Stimulated activated CD4-positive, alpha-beta T cell treated with anti-CD3 and anti-CD28 coated beads, Interleukin-1b, Interleukin-23, amount 100 ng/mL, for 48 hours (primary cell): ENCODE data around the gene CEP131.

ENCODE experiments used
- DNase-seq: peaks from one replicate; pipeline ENCODE4 v3.0.0-alpha.2; 2020

CEP131 gene

GRCh38 chr17:81197409-81197795 is 25.4 kb downstream of the CEP131 start:
- DNase-seq: no peak

- DNase-seq: no peak
Measured at GRCh38 chr17:81196505-81197408, 26.0 kb downstream of the CEP131 start.

- DNase-seq: no peak
Measured at GRCh38 chr17:81195941-81196495, 26.7 kb downstream of the CEP131 start.

- no peak for DNase-seq
Measured at GRCh38 chr17:81194941-81195901, 27.5 kb downstream of the CEP131 start.

GRCh38 chr17:81194225-81194760 is 28.5 kb downstream of the CEP131 start:
- DNase-seq: no peak

- no peak for DNase-seq
Measured at GRCh38 chr17:81193470-81194224, 29.1 kb downstream of the CEP131 start.

GRCh38 chr17:81193051-81193410 is 29.7 kb downstream of the CEP131 start:
- DNase-seq: no peak

- DNase-seq: no peak
Measured at GRCh38 chr17:81192386-81193050, 30.2 kb downstream of the CEP131 start.

- DNase-seq: no peak
Measured at GRCh38 chr17:81191646-81192045, 31.1 kb downstream of the CEP131 start.

- no peak for DNase-seq
Measured at GRCh38 chr17:81191116-81191515, 31.6 kb downstream of the CEP131 start.

GRCh38 chr17:81190591-81190990 is 32.2 kb downstream of the CEP131 start:
- DNase-seq: no peak

- no peak for DNase-seq
Measured at GRCh38 chr17:81189670-81190530, 32.9 kb downstream of the CEP131 start.

- no peak for DNase-seq
Measured at GRCh38 chr17:81189016-81189415, 33.7 kb downstream of the CEP131 start.

- no peak for DNase-seq
Measured at GRCh38 chr17:81188491-81188840, 34.3 kb downstream of the CEP131 start.

GRCh38 chr17:81187586-81188490 is 34.9 kb downstream of the CEP131 start:
- no peak for DNase-seq

- DNase-seq: no peak
Measured at GRCh38 chr17:81187120-81187519, 35.6 kb downstream of the CEP131 start.

GRCh38 chr17:81186203-81186602 is 36.6 kb downstream of the CEP131 start:
- DNase-seq: no peak

- no peak for DNase-seq
Measured at GRCh38 chr17:81184555-81184954, 38.2 kb downstream of the CEP131 start.

GRCh38 chr17:81183807-81184206 is 39.0 kb downstream of the CEP131 start:
- DNase-seq: no peak

- DNase-seq: no peak
Measured at GRCh38 chr17:81183316-81183715, 39.4 kb downstream of the CEP131 start.
